A673 (cell line): ENCODE measurements around the gene THOC1. TPM values are rescaled to one million over a fixed set of nuclear protein-coding genes. Genes with fewer than 3 reads are reported as not detected.

ENCODE experiments used
- BruUV-seq: library from RNA; stranded (reverse); fragments of 400-500 nt; replicated peaks from 2 replicates; lab custom pipeline; 2021; lab: Mats Ljungman, UMichigan
- CTCF ChIA-PET: fragments of 300-600 bp; sonication (Branson Sonifier 250); formaldehyde crosslinking; loops from one replicate; lab custom pipeline; 2022; ENCODE audit warnings: antibody characterized with exemption; lab: Charles Lee
- POLR2A ChIA-PET: fragments of 300-600 bp; sonication (Branson Sonifier 250); formaldehyde crosslinking; loops from one replicate; lab custom pipeline; 2022; ENCODE audit warnings: antibody characterized with exemption; ENCODE audit not compliant: low non-redundant PET; lab: Charles Lee
- DNase-seq: peaks from one replicate; pipeline ENCODE4 v3.0.0-alpha.2; 2015; ENCODE audit warnings: low spot score
- H3K27ac ChIP-seq: fragments of 200-600 bp; sonication (generic); 2 replicates; pipeline ENCODE4 v1.5.1; 2016; ENCODE audit warnings: mixed run types, low read depth, mild to moderate bottlenecking, mixed read lengths, antibody characterized with exemption, low read length; ENCODE audit not compliant: poor library complexity, severe bottlenecking
- H3K27me3 ChIP-seq: fragments of 200-600 bp; sonication (generic); replicated peaks from 2 replicates; pipeline ENCODE4 v1.6.1; 2017; ENCODE audit warnings: mixed run types, low read depth, mild to moderate bottlenecking, mixed read lengths, antibody characterized with exemption, low read length; ENCODE audit not compliant: insufficient read depth, poor library complexity
- H3K36me3 ChIP-seq: fragments of 200-600 bp; sonication (generic); 2 replicates; pipeline ENCODE4 v1.6.1; 2016; ENCODE audit warnings: mixed run types, mild to moderate bottlenecking, mixed read lengths, antibody characterized with exemption, low read length; ENCODE audit not compliant: insufficient read depth, poor library complexity, severe bottlenecking
- H3K4me1 ChIP-seq: fragments of 200-600 bp; sonication (generic); 2 replicates; pipeline ENCODE4 v1.6.1; 2017; ENCODE audit warnings: mixed run types, mild to moderate bottlenecking, mixed read lengths, antibody characterized with exemption, low read length; ENCODE audit not compliant: insufficient read depth, poor library complexity, severe bottlenecking
- H3K4me3 ChIP-seq: fragments of 200-600 bp; sonication (generic); 2 replicates; pipeline ENCODE4 v1.5.1; 2016; ENCODE audit warnings: low read depth, mixed run types, mild to moderate bottlenecking, mixed read lengths, low read length; ENCODE audit not compliant: poor library complexity, severe bottlenecking
- H3K9me3 ChIP-seq: fragments of 200-600 bp; sonication (generic); 2 replicates; pipeline ENCODE4 v1.6.1; 2016; ENCODE audit warnings: mixed run types, low read depth, mild to moderate bottlenecking, mixed read lengths, antibody characterized with exemption, low read length; ENCODE audit not compliant: poor library complexity, severe bottlenecking
- EZH2 ChIP-seq: fragments of 200-600 bp; sonication (generic); IDR thresholded peaks from 2 replicates; pipeline ENCODE4 v1.6.1; 2017; ENCODE audit warnings: borderline replicate concordance, low read depth, mild to moderate bottlenecking, mixed read lengths, antibody characterized with exemption, low read length; ENCODE audit not compliant: poor library complexity, severe bottlenecking
- intact Hi-C: fragments of 100-400 bp; cut with micrococcal nuclease; formaldehyde crosslinking; loops from one replicate; pipeline ENCODE4 v1.10.0; 2022; ENCODE audit not compliant: unreplicated experiment
- total RNA-seq: library from RNA; stranded (reverse); gene quantifications from 2 replicates; pipeline ENCODE4 v1.2.3, GENCODE V29; 2021
- TF ChIP-seq, protein P1 (sequence below): fragments of 300-800, 200-600 bp; sonication (generic); conservative IDR thresholded peaks from 2 replicates; pipeline ENCODE4 v1.5.1; 2017; ENCODE audit warnings: low read depth, mild to moderate bottlenecking, antibody characterized with exemption, low read length, moderate library complexity, mixed read lengths

Gene THOC1
- total RNA-seq, 1 experiment from 2014 or later, result 76.7 TPM

DNA sequence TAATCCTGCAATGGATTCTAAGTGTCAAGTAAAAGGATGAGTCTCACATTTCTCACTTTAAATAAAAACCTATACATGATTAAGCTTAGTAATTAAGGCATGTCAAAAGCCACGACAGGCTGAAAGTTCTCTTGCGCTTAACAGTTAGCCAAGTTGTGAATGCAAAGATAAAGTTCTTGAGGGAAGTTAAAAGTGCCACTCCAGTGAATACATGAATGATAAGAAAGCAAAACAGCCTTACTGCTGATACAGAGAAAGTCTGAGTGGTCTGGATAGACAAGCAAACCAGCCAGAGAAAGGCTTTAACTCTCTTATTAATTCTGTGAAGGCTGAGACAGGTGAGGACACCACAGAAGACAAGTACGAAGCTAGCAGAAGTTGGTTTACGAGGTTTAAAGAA, 12.7 kb downstream of the THOC1 start:
- intact Hi-C loops, result no loop called here
- no peaks in the 10 kb centered on the region for H3K27me3 ChIP-seq
- ChIA-PET CTCF (no interaction called here), POLR2A (no interaction called here)
- H3K4me3 ChIP-seq, result no peak overlapping the region
- no peaks in the 10 kb centered on the region for H3K4me1 ChIP-seq
- peaks cover 96% of the 10 kb centered on the region for H3K36me3 ChIP-seq
- BruUV-seq, result no TSS peak
- TF ChIP-seq EZH2, result no peak
- TF ChIP-seq, protein P1, sequence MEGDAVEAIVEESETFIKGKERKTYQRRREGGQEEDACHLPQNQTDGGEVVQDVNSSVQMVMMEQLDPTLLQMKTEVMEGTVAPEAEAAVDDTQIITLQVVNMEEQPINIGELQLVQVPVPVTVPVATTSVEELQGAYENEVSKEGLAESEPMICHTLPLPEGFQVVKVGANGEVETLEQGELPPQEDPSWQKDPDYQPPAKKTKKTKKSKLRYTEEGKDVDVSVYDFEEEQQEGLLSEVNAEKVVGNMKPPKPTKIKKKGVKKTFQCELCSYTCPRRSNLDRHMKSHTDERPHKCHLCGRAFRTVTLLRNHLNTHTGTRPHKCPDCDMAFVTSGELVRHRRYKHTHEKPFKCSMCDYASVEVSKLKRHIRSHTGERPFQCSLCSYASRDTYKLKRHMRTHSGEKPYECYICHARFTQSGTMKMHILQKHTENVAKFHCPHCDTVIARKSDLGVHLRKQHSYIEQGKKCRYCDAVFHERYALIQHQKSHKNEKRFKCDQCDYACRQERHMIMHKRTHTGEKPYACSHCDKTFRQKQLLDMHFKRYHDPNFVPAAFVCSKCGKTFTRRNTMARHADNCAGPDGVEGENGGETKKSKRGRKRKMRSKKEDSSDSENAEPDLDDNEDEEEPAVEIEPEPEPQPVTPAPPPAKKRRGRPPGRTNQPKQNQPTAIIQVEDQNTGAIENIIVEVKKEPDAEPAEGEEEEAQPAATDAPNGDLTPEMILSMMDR, result no peak
- DNase-seq, result no peak
- no peaks in the 10 kb centered on the region for H3K9me3 ChIP-seq
- H3K27ac ChIP-seq, result no peak overlapping the region

DNA sequence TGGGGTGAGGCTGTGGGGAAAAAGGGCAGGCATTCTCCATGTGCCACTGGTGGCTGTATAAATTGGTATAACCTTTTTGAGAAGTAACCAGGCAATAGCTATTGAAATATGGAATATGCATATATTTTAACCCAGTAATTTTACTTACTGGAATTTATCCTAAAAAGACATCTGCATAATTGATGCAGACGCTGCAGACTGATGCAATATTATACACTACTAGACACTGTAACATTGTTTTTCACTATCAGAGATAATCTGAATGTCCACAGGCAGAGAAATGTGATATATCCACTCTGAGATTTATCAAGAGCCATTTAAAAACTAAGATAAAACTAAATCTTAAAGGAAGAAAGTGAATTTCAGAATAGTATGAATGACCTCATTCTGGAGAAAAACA, 14.7 kb downstream of the THOC1 start:
- DNase-seq, result no peak
- H3K9me3 ChIP-seq, result no peaks in the 10 kb centered on the region
- TF ChIP-seq, protein P1, result no peak
- TF ChIP-seq EZH2, result no peak
- BruUV-seq, result no TSS peak
- CTCF ChIA-PET, result no interaction called here
- no peaks in the 10 kb centered on the region for H3K4me1 ChIP-seq
- intact Hi-C loops, result loop anchor here (5.0 kb wide), 1 partner anchor 51 kb away; no protein-coding TSS in a partner anchor
- H3K27me3 ChIP-seq, result no peaks in the 10 kb centered on the region
- H3K4me3 ChIP-seq, result no peak overlapping the region
- H3K36me3 ChIP-seq, result peaks cover 82% of the 10 kb centered on the region
- POLR2A ChIA-PET, result no interaction called here
- H3K27ac ChIP-seq, result no peak overlapping the region

DNA sequence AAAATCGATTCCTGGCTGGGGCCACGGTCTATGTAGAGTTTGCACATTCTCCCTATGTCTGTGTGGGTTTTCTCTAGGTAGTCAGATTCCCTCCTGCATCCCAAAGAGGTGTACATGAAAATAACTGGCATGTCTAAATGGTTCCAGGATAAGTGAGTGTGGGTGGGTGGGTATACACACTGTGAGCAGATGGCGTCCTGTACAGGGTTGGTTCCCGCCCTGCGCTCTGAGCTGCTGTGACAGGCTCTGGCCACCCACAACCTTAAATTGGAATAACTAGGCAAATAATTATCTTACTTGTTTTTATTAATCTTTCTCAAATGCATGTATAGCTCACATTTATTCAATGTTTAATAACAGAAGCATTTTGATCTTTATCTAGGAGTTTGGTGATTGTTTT, 16.3 kb downstream of the THOC1 start:
- BruUV-seq, result no TSS peak
- intact Hi-C loops, result loop anchor here (5.0 kb wide), 1 partner anchor 49 kb away; no protein-coding TSS in a partner anchor
- H3K4me1 ChIP-seq, result no peaks in the 10 kb centered on the region

More for the DNA sequence above, 16.3 kb downstream of the THOC1 start:
- Histone ChIP-seq H3K36me3 (peaks cover 80% of the 10 kb centered on the region), H3K9me3 (no peaks in the 10 kb centered on the region), H3K4me3 (no peak overlapping the region), H3K27ac (no peak overlapping the region), H3K27me3 (no peaks in the 10 kb centered on the region)
- TF ChIP-seq, protein P1, result no peak
- TF ChIP-seq EZH2, result no peak
- no peak for DNase-seq
- CTCF ChIA-PET, result no interaction called here
- POLR2A ChIA-PET, result no interaction called here
